Measurements from ENCODE around the gene CSHL1.
"Not testable (repeated sequence)": the region's sequence is repeated elsewhere in the genome, so short reads cannot be mapped to it uniquely, and the experiment has no call there.

The CSHL1 gene

DNA sequence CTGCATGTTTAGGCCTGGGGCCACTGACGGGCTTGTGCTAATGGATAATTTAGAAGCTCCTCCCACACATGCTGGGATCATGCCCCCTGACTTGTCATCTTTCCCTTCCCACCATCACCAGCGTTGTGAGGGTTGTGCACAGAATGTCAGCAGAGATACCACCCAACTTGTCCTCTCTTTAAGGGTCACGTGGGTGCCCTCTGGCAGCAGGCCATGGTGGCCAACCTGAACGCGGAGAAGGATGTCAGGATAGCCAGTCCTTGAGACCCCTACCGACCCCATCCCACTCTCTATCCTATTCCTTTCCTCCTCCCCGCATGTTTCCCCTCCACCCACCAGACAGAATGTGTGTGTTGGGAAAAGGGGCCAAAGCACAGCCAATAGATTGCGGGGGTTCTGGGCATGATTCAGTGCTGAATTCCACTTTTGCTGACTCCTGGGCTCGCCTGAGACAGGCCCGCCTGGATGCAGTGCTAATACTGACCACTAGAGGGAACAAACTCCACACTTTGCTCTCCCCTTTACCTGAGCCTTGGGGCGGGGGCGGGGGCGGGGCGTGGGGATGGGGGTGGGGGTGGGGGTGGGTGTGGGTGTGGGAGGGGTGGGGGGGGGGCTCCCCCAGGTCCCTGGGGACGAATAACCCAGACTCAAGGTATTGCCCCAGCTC is 29.0 kb downstream of the CSHL1 start, which contains the start of gene GH2:
GH2 (minus strand) TSS at position 10 of the 667 bp plus-strand sequence. CDS start 143 bp downstream, outside the sequence.
- DNase-seq = no peak

DNA sequence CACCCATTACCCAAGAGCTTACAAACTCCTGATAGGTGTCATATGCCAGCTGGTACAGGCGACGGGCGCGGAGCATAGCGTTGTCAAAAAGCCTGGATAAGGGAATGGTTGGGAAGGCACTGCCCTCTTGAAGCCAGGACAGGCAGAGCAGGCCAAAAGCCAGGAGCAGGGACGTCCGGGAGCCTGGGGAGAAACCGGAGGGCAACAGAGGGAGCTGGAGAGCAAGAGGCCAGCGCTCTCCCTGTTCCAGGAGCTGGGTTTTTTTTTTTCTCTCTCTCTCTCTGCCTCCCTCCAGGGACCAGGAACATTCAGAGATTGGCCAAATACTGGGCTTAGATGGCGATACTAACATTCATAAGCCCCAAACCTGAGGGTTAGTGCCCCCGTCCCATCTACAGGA is 29.7 kb downstream of the CSHL1 start:
- DNase-seq = not testable (repeated sequence)

DNA sequence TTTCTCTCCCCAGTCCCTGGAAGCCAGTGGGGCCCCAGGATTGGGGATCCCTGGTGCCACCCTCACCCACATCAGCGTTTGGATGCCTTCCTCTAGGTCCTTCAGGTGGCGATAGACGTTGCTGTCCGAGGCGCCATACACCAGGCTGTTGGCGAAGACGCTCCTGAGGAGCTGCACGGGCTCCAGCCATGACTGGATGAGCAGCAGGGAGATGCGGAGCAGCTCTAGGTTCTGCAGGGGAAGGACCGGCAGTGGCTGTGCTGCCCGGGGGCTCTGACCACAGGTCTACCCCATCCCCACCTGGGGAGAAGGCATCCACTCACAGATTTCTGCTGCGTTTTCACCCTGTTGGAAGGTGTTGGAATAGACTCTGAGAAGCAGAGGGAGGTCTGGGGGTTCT is 30.4 kb downstream of the CSHL1 start:
- DNase-seq = no peak

DNA sequence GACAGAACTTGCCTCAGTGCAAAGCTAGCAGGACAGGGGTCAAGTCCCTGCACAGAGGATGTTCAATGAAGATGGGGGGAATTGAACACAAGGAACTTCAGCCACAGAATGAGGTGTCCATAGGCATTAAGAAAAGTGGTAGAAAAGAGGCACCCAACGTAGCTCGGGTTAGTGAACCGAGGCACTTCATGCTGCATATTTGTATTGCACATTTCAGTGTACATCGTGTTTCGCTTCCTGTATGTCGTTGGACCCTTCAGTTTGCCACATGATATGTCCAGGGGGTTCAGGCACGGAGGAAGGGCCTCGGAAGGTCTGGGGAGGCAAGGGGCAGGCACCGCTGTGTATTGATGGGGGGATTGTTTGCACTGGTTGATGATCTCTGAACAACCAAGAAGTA is 32.6 kb downstream of the CSHL1 start:
- DNase-seq = not testable (repeated sequence)

DNA sequence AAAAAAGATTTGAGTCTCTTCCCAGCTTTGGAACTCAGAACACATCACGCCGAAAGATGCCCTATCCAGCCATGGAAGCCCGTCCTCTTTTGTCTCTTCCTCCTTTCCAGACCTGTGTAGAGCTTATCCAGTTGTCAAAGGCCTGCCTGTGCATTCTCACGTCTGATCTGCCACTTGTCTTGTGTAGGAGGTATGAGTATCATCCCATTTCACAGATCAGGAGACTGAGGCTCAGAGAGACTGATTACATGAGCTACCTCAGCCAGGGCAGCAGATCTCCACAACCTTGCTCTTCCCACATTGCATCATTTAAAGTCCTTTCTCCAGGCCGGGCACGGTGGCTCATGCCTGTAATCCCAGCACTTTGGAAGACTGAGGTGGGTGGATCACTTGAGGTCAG is 36.4 kb downstream of the CSHL1 start:
- not testable (repeated sequence) for DNase-seq

DNA sequence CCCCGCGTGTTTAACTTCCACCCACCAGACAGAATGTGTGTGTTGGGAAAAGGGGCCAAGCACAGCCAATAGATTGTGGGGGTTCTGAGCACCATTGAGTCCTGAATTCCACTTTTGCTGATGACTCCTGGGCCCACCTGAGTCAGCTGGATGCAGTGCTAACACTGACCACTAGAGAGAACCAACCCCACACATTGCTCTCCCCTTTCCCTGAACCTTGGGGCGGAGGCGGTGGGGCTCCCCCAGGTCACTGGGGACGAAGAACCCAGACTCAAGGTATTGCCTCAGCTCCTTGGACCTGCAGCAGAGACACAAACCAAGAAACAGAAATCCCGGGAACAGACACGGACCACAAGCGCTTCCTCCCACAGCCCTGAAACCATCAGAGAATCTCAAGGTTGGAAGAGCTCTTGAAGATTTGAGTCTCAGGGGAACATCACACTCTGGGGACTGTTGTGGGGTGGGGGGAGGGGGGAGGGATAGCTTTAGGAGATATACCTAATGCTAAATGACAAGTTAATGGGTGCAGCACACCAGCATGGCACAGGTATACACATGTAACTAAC is 36.9 kb downstream of the CSHL1 start:
- not testable (repeated sequence) for DNase-seq

DNA sequence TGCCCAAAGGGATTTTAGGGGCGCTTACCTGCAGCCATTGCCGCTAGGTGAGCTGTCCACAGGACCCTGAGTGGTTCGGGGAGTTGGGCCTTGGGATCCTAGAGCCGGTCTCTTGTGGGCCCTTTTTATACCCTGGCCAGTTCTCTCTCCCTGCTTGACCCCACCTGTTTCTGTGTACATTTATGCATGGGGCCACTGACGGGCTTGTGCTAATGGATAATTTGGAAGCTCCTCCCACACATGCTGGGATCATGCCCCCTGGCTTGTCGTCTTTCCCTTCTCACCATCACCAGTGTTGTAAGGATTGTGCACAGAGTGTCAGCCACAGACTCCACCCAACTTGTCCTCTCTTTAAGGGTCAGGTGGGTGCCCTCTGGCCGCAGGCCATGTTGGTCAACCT is 37.5 kb downstream of the CSHL1 start, which contains the start of gene CSH2:
CSH2 (minus strand) TSS at position 101 of the 400 bp plus-strand sequence; CDS start at position 38, 63 bp downstream.
- not testable (repeated sequence) for DNase-seq

DNA sequence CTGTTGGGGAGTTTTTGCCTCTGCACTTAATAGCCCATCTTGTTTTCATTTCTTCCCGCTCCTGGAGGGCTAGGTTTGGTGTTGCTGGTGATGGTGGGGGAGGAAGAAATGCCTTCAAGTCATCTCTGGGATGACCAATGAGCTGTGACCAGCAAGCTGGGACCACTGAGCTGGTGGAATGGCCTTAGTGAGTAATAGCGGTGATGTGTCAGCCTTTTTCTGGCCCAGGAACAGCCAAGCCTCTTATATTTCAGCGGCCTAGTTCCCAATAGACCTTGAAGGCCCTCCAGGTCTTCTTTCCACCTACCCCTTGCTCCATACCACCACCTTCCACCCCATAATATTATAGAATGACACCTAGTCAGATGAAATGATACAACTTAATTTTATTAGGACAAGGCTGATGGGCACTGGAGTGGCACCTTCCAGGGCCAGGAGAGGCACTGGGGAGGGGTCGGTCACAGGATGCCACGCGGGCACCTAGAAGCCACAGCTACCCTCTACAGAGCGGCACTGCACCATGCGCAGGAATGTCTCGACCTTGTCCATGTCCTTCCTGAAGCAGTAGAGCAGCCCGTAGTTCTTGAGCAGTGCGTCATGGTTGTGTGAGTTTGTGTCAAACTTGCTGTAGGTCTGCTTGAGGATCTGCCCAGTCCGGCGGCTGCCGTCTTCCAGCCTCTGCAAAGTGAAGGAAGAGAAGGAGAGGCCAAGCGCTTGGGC is 39.3 kb downstream of the CSHL1 start:
- not testable (repeated sequence) for DNase-seq

DNA sequence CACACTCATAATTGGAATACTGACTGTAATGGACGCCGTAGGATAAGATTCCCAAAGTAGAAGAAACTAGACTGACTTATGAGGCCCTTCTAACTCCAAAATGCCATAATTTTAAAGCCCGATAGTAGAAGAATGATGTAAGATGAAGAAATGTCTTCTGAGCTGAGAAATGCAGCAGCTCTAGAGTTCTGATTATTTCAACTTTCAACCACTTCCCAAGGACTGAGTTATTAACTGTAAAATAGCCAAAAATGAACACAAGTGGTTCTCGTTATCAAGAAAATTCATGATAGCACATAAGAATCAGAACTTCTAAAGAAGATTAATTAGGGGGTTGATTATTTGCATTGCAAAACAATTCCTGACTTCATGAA is 40.8 kb downstream of the CSHL1 start:
- DNase-seq = not testable (repeated sequence)

DNA sequence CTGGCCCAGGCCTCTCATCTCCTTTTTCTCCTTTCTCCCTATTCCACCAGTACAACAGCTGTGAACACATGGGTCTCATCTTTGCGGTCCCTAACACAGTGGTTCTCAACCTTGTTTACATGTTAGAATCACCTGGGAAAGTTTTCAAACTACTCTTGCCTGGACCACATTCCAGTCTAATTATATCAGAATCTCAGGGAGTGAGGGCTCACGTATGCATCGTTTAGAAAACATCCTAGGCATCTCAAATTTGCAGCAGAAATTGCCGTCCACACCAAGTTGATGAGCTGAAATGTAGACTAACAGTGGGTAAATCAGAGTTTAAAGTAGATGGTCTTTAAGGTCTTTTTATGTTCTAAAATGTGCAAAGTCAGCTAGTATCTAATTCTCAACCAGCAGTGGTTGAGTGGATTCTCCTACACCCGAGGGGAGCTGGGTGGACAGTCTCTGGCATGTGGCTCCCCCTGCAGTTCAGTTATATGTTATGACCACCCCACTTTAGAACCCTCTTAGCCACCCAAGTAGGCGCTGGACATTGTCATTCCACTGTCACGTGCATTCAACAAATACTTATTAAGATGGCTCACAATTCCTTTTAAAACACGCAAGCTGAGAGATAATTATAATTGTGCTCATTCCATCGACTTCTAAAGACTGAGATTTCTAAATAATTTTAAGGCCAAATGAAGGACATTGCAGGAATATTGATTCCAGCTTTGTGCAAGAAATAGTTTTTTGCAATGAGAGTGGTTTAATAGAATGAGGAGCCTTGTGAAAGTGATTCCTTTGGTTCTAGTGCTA is 41.4 kb downstream of the CSHL1 start:
- DNase-seq = not testable (repeated sequence)

DNA sequence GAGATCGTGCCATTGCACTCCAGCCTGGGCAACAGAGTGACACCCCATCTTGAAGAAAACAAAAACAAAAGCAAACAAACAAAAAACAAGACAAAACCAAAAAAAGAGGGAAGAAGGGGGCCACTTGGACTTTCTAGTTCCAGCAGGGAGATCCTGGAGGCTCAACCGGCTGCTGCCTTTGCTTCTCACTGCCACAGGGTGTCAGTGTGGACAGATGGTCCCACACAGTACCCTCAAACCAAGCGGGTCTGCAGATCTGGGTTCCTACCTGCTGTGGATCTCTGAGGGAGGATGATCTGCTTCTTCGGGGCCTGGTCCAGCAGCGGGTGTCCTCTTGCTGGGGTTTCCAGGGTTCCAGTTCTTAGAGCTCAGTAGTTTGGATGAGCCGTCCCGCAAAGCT is 44.4 kb downstream of the CSHL1 start:
- not testable (repeated sequence) for DNase-seq
